IMR-90 (cell line): ENCODE data around the gene ALS2. TPM values are rescaled to one million over a fixed set of nuclear protein-coding genes. Genes with fewer than 3 reads are reported as not detected.

Experiments
- ATAC-seq: fragments of 200-7000 bp; cut with Tn5 transposase; 2 replicates; pipeline ENCODE4 v1.9.1; 2020; ENCODE audit warnings: low read depth, mild to moderate bottlenecking, moderate library complexity
- BruUV-seq: library from RNA; stranded (reverse); fragments of 400-500 nt; replicated peaks from 2 replicates; lab custom pipeline; 2021; lab: Mats Ljungman, UMichigan
- CTCF ChIA-PET: fragments of 300-600 bp; formaldehyde crosslinking; extraction: SDS; loops from one replicate; lab custom pipeline; 2021; ENCODE audit warnings: antibody characterized with exemption; lab: Yijun Ruan, JAX
- POLR2A ChIA-PET: fragments of 300-600 bp; sonication (Branson Sonifier 250); formaldehyde crosslinking; loops from one replicate; lab custom pipeline; 2022; ENCODE audit warnings: antibody characterized with exemption; ENCODE audit not compliant: unreplicated experiment; lab: Charles Lee
- DNase-seq: peaks from one replicate; pipeline ENCODE4 v3.0.0; 2013
- H2AFZ ChIP-seq: replicated peaks from 2 replicates; pipeline ENCODE3; 2013; ENCODE audit warnings: low read length, mild to moderate bottlenecking; ENCODE audit not compliant: poor library complexity
- H2AK5ac ChIP-seq: 2 replicates; pipeline ENCODE4 v1.6.1; 2013; ENCODE audit warnings: low read depth, low read length, inconsistent platforms
- H2AK9ac ChIP-seq: replicated peaks from 2 replicates; pipeline ENCODE3; 2013; ENCODE audit warnings: mild to moderate bottlenecking, low read depth, low read length, moderate library complexity; ENCODE audit not compliant: poor library complexity
- H2BK120ac ChIP-seq: 2 replicates; pipeline ENCODE4 v1.6.1; 2013; ENCODE audit warnings: low read depth, low read length, inconsistent platforms
- H2BK15ac ChIP-seq: 3 replicates; pipeline ENCODE4 v1.6.1; 2013; ENCODE audit warnings: low read depth, low read length, inconsistent platforms
- H2BK20ac ChIP-seq: 2 replicates; pipeline ENCODE4 v1.6.1; 2013; ENCODE audit warnings: low read depth, mild to moderate bottlenecking, inconsistent platforms, low read length, moderate library complexity
- H2BK5ac ChIP-seq: 2 replicates; pipeline ENCODE4 v1.6.1; 2013; ENCODE audit warnings: mild to moderate bottlenecking, low read depth, low read length, inconsistent platforms; ENCODE audit not compliant: poor library complexity, severe bottlenecking
- H3K14ac ChIP-seq: replicated peaks from 2 replicates; pipeline ENCODE4 v1.6.1; 2013; ENCODE audit warnings: low read depth, low read length, inconsistent platforms
- H3K18ac ChIP-seq: 2 replicates; pipeline ENCODE4 v1.6.1; 2013; ENCODE audit warnings: low read depth, low read length, control low read depth
- H3K23ac ChIP-seq: 2 replicates; pipeline ENCODE4 v1.6.1; 2013; ENCODE audit warnings: low read depth, low read length, inconsistent platforms
- H3K27ac ChIP-seq: 2 replicates; pipeline ENCODE4 v1.5.1; 2013; ENCODE audit warnings: mild to moderate bottlenecking, control low read depth, low read length; ENCODE audit not compliant: insufficient read depth
- H3K27me3 ChIP-seq: 2 replicates; pipeline ENCODE4 v1.6.1; 2013; ENCODE audit warnings: low read length; ENCODE audit not compliant: control insufficient read depth, insufficient read depth
- H3K36me3 ChIP-seq: 2 replicates; pipeline ENCODE4 v1.6.1; 2013; ENCODE audit warnings: low read length, mixed read lengths; ENCODE audit not compliant: control insufficient read depth, insufficient read depth
- H3K4ac ChIP-seq: 2 replicates; pipeline ENCODE4 v1.6.1; 2013; ENCODE audit warnings: low read depth, low read length, inconsistent platforms
- H3K4me1 ChIP-seq: 2 replicates; pipeline ENCODE4 v1.6.1; 2013; ENCODE audit warnings: low read length, mixed read lengths; ENCODE audit not compliant: control insufficient read depth, insufficient read depth
- H3K4me2 ChIP-seq: 2 replicates; pipeline ENCODE4 v1.6.1; 2013; ENCODE audit warnings: low read depth, mild to moderate bottlenecking, control low read depth, low read length, moderate library complexity
- H3K4me3 ChIP-seq: 2 replicates; pipeline ENCODE4 v1.5.1; 2013; ENCODE audit warnings: low read depth, mild to moderate bottlenecking, control low read depth, low read length, moderate library complexity; ENCODE audit not compliant: insufficient read depth
- H3K56ac ChIP-seq: 2 replicates; pipeline ENCODE4 v1.6.1; 2013; ENCODE audit warnings: low read length, inconsistent platforms; ENCODE audit not compliant: insufficient read depth; ENCODE audit errors: extremely low read depth
- H3K79me1 ChIP-seq, 2 experiments: 2 replicates each; pipeline ENCODE4 v1.6.1; 2013; ENCODE audit warnings: low read length in 2 of 2, inconsistent platforms in 1 of 2, low read depth in 1 of 2
- H3K9ac ChIP-seq: 2 replicates; pipeline ENCODE4 v1.6.1; 2013; ENCODE audit warnings: low read depth, low read length, control low read depth
- H3K9me1 ChIP-seq: 2 replicates; pipeline ENCODE4 v1.6.1; 2013; ENCODE audit warnings: low read length, inconsistent platforms; ENCODE audit not compliant: insufficient read depth
- H3K9me3 ChIP-seq: 2 replicates; pipeline ENCODE4 v1.6.1; 2013; ENCODE audit warnings: low read length; ENCODE audit not compliant: control insufficient read depth, insufficient read depth
- H4K20me1 ChIP-seq: 2 replicates; pipeline ENCODE4 v1.6.1; 2013; ENCODE audit warnings: low read length, inconsistent platforms; ENCODE audit not compliant: insufficient read depth
- H4K5ac ChIP-seq: 2 replicates; pipeline ENCODE4 v1.6.1; 2013; ENCODE audit warnings: mild to moderate bottlenecking, low read depth, low read length, control low read depth
- H4K8ac ChIP-seq, 2 experiments: 2 replicates each; pipeline ENCODE4 v1.6.1; 2013; ENCODE audit warnings: low read depth in 2 of 2, low read length in 2 of 2, control low read depth in 1 of 2, inconsistent platforms in 1 of 2
- H4K91ac ChIP-seq: 2 replicates; pipeline ENCODE4 v1.6.1; 2013; ENCODE audit warnings: low read depth, low read length, inconsistent platforms; ENCODE audit not compliant: insufficient read depth
- CEBPB ChIP-seq: IDR thresholded peaks from 2 replicates; pipeline ENCODE4 v1.6.1; 2012; ENCODE audit warnings: low read depth, low read length, improper control_type of control experiment
- MAFK ChIP-seq: IDR thresholded peaks from 2 replicates; pipeline ENCODE4 v1.6.1; 2012; ENCODE audit warnings: low read depth, low read length, improper control_type of control experiment
- WGBS, 2 experiments: methylation state at CpG; one replicate each; pipeline versions ENCODE4 v1.1.5 to v1.1.7; 2013; ENCODE audit warnings: missing lambda C conversion rate in 2 of 2; ENCODE audit not compliant: insufficient read length in 1 of 2; ENCODE audit errors: extremely low coverage in 2 of 2; 5-methylcytosine and 5-hydroxymethylcytosine counted together
- dilution Hi-C: fragments of 300-500 bp; cut with HindIII; formaldehyde crosslinking; loops from one replicate; pipeline ENCODE4 v1.14.3; 2018; ENCODE audit warnings: low sequenced_read_pairs; ENCODE audit not compliant: unreplicated experiment
- in situ Hi-C: fragments of 300-500 bp; cut with MboI; formaldehyde crosslinking; loops from 3 replicates; pipeline ENCODE4 v1.14.3; 2019; ENCODE audit warnings: low sequenced_read_pairs, inconsistent platforms, mixed read lengths
- intact Hi-C: fragments of 100-400 bp; cut with micrococcal nuclease; formaldehyde crosslinking; loops from 2 replicates; pipeline ENCODE4 v1.10.0; 2022
- polyA plus RNA-seq, 3 experiments: library from polyadenylated mRNA; depleted of rRNA; stranded (reverse); fragments of >200 nt; gene quantifications; 2 replicates each; pipeline ENCODE4 v1.2.3, GENCODE V29; 2012; ENCODE audit warnings: low replicate concordance in 1 of 3
- total RNA-seq: library from RNA; depleted of rRNA; stranded (reverse); fragments of >200 nt; gene quantifications from 2 replicates; pipeline ENCODE4 v1.2.3, GENCODE V29; 2012
- TF ChIP-seq, protein P1 (sequence below): conservative IDR thresholded peaks from 2 replicates; pipeline ENCODE4 v1.5.1; 2012; ENCODE audit warnings: mild to moderate bottlenecking, low read depth, low read length, improper control_type of control experiment
- TF ChIP-seq, protein P2 (sequence below): fragments of 150-350 bp; IDR thresholded peaks from 2 replicates; pipeline ENCODE4 v1.6.1; 2017; ENCODE audit warnings: mild to moderate bottlenecking, antibody characterized with exemption, low read length, low read depth
- TF ChIP-seq, protein P3 (sequence below): fragments of 150-350 bp; IDR thresholded peaks from 2 replicates; pipeline ENCODE4 v1.6.1; 2016; ENCODE audit warnings: low read depth, mild to moderate bottlenecking, low read length, moderate library complexity, borderline replicate concordance

The ALS2 gene
- total and polyA plus RNA-seq, 2 of the 4 experiments (the other 2 are of a cell fraction): 14.4 to 42.3 TPM

DNA sequence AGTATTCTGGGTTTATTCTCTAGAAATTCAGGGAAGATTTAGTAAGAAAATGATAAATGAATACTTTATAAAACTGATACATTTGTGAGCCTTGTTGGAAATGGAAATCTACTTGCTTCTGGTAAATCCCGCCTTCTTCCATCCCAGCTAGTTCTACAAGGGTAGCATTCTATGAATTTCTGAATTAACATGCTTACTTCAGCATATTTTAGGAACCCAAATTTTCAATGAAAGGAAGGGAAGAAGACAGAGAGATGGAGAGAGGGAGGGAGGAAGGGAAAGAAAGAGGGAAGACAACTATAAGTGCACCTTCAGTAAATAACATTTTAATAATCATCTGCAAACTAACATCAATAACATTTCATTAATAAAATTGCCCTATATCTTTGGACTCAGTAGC is 110.9 kb downstream of the ALS2 start:
- no peak overlapping the region for H3K18ac ChIP-seq
- ChIA-PET POLR2A (no interaction called here), CTCF (no interaction called here)
- H3K79me1 ChIP-seq: no peaks in the 10 kb centered on the region
- no peak overlapping the region for H2BK5ac ChIP-seq
- H3K56ac ChIP-seq: no peak overlapping the region
- DNase-seq (no peak), ATAC-seq (no peak)
- H2AFZ ChIP-seq: no peak overlapping the region
- H3K36me3 ChIP-seq: no peaks in the 10 kb centered on the region; the same call in 1 of the 2 replicates
- H3K27ac ChIP-seq: no peak overlapping the region
- dilution Hi-C loops (no loop called here), intact Hi-C loops (no loop called here), in situ Hi-C loops (no loop called here)
- H3K4ac ChIP-seq: no peak overlapping the region
- H3K14ac ChIP-seq: no peak overlapping the region
- H3K9me3 ChIP-seq: no peaks in the 10 kb centered on the region
- H3K9me1 ChIP-seq: peaks cover 5% of the 10 kb centered on the region; the same call in 1 of the 2 replicates
- no peak overlapping the region for H4K91ac ChIP-seq
- H2BK15ac ChIP-seq: no peak overlapping the region
- no TSS peak for BruUV-seq
- no peaks in the 10 kb centered on the region for H4K20me1 ChIP-seq
- no peak overlapping the region for H3K4me3 ChIP-seq
- TF ChIP-seq, protein P1, sequence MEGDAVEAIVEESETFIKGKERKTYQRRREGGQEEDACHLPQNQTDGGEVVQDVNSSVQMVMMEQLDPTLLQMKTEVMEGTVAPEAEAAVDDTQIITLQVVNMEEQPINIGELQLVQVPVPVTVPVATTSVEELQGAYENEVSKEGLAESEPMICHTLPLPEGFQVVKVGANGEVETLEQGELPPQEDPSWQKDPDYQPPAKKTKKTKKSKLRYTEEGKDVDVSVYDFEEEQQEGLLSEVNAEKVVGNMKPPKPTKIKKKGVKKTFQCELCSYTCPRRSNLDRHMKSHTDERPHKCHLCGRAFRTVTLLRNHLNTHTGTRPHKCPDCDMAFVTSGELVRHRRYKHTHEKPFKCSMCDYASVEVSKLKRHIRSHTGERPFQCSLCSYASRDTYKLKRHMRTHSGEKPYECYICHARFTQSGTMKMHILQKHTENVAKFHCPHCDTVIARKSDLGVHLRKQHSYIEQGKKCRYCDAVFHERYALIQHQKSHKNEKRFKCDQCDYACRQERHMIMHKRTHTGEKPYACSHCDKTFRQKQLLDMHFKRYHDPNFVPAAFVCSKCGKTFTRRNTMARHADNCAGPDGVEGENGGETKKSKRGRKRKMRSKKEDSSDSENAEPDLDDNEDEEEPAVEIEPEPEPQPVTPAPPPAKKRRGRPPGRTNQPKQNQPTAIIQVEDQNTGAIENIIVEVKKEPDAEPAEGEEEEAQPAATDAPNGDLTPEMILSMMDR: no peak
- TF ChIP-seq CEBPB (no peak), MAFK (peak; percentile 80)
- TF ChIP-seq, protein P2, sequence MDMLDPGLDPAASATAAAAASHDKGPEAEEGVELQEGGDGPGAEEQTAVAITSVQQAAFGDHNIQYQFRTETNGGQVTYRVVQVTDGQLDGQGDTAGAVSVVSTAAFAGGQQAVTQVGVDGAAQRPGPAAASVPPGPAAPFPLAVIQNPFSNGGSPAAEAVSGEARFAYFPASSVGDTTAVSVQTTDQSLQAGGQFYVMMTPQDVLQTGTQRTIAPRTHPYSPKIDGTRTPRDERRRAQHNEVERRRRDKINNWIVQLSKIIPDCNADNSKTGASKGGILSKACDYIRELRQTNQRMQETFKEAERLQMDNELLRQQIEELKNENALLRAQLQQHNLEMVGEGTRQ: no peak
- TF ChIP-seq, protein P3, sequence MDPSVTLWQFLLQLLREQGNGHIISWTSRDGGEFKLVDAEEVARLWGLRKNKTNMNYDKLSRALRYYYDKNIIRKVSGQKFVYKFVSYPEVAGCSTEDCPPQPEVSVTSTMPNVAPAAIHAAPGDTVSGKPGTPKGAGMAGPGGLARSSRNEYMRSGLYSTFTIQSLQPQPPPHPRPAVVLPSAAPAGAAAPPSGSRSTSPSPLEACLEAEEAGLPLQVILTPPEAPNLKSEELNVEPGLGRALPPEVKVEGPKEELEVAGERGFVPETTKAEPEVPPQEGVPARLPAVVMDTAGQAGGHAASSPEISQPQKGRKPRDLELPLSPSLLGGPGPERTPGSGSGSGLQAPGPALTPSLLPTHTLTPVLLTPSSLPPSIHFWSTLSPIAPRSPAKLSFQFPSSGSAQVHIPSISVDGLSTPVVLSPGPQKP: no peak
- H3K23ac ChIP-seq: no peak overlapping the region
- no peak overlapping the region for H4K8ac ChIP-seq
- H2AK9ac ChIP-seq: no peak overlapping the region
- no CpG with 5 or more reads among the region's 1 CpG for WGBS, 2 experiments
- H2BK120ac ChIP-seq: no peak overlapping the region
- H4K5ac ChIP-seq: no peak overlapping the region
- H3K9ac ChIP-seq: no peak overlapping the region
- H3K4me2 ChIP-seq: no peak overlapping the region
- H3K27me3 ChIP-seq: no peaks in the 10 kb centered on the region
- no peak overlapping the region for H2BK20ac ChIP-seq
- no peaks in the 10 kb centered on the region for H3K4me1 ChIP-seq
- H2AK5ac ChIP-seq: no peak overlapping the region
